HCT116 (cell line): ENCODE measurements around the gene SMG6. TPM values are rescaled to one million over a fixed set of nuclear protein-coding genes. Genes with fewer than 3 reads are reported as not detected.
"Not testable (repeated sequence)": the region's sequence is repeated elsewhere in the genome, so short reads cannot be mapped to it uniquely, and the experiment has no call there.

ENCODE experiments used
- ATAC-seq: fragments of 200-7000 bp; cut with Tn5 transposase; 2 replicates; pipeline ENCODE4 v1.9.1; 2020; ENCODE audit warnings: mild to moderate bottlenecking, moderate library complexity
- BruUV-seq: library from RNA; stranded (reverse); fragments of 400-500 nt; replicated peaks from 2 replicates; lab custom pipeline; 2021; lab: Mats Ljungman, UMichigan
- CTCF ChIA-PET: fragments of 300-600 bp; sonication (Branson Sonifier 250); formaldehyde crosslinking; loops from one replicate; lab custom pipeline; 2021; ENCODE audit warnings: antibody characterized with exemption; lab: Charles Lee
- POLR2A ChIA-PET: fragments of 300-600, 350-600 bp; sonication (Branson Sonifier 250); formaldehyde crosslinking; loops from one replicate; lab custom pipeline; 2021; ENCODE audit warnings: antibody characterized with exemption; lab: Charles Lee
- RAD21 ChIA-PET, 2 experiments: fragments of 300-600 bp; sonication (Branson Sonifier 250); formaldehyde crosslinking; loops; one replicate each; lab custom pipeline; 2023; ENCODE audit warnings: low total read pairs in 2 of 2; ENCODE audit not compliant: uncharacterized antibody in 2 of 2, unreplicated experiment in 2 of 2, low non-redundant PET in 1 of 2; lab: Charles Lee
- DNase-seq: peaks from one replicate; pipeline ENCODE4 v3.0.0-alpha.2; 2010; ENCODE audit warnings: low read depth, low spot score
- H2AFZ ChIP-seq: fragments of 200-600 bp; shearing (Covaris generic), sonication (generic); 2 replicates; pipeline ENCODE4 v1.6.1; 2017; ENCODE audit warnings: low read depth, mixed run types, mixed read lengths, antibody characterized with exemption, low read length; ENCODE audit not compliant: poor library complexity, severe bottlenecking
- H3K27ac ChIP-seq: 2 replicates; pipeline ENCODE4 v1.5.1; 2012; ENCODE audit warnings: low read depth, low read length
- H3K27me3 ChIP-seq: fragments of 200-600 bp; sonication (generic); 2 replicates; pipeline ENCODE4 v1.6.1; 2016; ENCODE audit warnings: mixed run types, low read length, mixed read lengths; ENCODE audit not compliant: insufficient read depth
- H3K36me3 ChIP-seq, 2 experiments: fragments of 200-500 bp in 1 of 2; fragments of 200-600 bp in 1 of 2; sonication (Bioruptor generic) in 1 of 2; sonication (generic) in 1 of 2; 2 replicates each; pipeline versions ENCODE4 v1.5.1 to v1.6.1; 2014 to 2016; ENCODE audit warnings: low read length in 2 of 2, inconsistent platforms in 1 of 2, mixed read lengths in 1 of 2, mixed run types in 1 of 2; ENCODE audit not compliant: insufficient read depth in 2 of 2, control insufficient read depth in 1 of 2
- H3K4me1 ChIP-seq, 2 experiments: fragments of 200-600 bp in 1 of 2; sonication (generic) in 1 of 2; 2 replicates each; pipeline versions ENCODE4 v1.5.1 to v1.6.1; 2012 to 2017; ENCODE audit warnings: low read length in 2 of 2, inconsistent platforms in 1 of 2, mild to moderate bottlenecking in 1 of 2, mixed read lengths in 1 of 2, mixed run types in 1 of 2, moderate library complexity in 1 of 2; ENCODE audit not compliant: insufficient read depth in 2 of 2, control insufficient read depth in 1 of 2
- H3K4me2 ChIP-seq: fragments of 200-600 bp; sonication (generic); 2 replicates; pipeline ENCODE4 v1.6.1; 2017; ENCODE audit warnings: mixed run types, low read length, mixed read lengths
- H3K4me3 ChIP-seq, 2 experiments: fragments of 200-600 bp in 1 of 2; sonication (generic) in 1 of 2; replicated peaks in 1 of 2; 2 replicates each; pipeline ENCODE4 v1.5.1; 2011 to 2016; ENCODE audit warnings: low read length in 2 of 2, control low read depth in 1 of 2, low read depth in 1 of 2, mild to moderate bottlenecking in 1 of 2, mixed read lengths in 1 of 2, mixed run types in 1 of 2
- H3K79me2 ChIP-seq: fragments of 200-600 bp; sonication (generic); 2 replicates; pipeline ENCODE4 v1.6.1; 2017; ENCODE audit warnings: mild to moderate bottlenecking, mixed run types, low read length, moderate library complexity, mixed read lengths; ENCODE audit not compliant: insufficient read depth
- H3K9ac ChIP-seq: fragments of 200-600 bp; sonication (generic); 2 replicates; pipeline ENCODE4 v1.6.1; 2016; ENCODE audit warnings: low read length, mixed read lengths
- H3K9me2 ChIP-seq: fragments of 200-600 bp; sonication (generic), shearing (Covaris generic); 2 replicates; pipeline ENCODE4 v1.6.1; 2017; ENCODE audit warnings: mixed run types, mild to moderate bottlenecking, moderate library complexity; ENCODE audit not compliant: insufficient read depth
- H3K9me3 ChIP-seq, 2 experiments: fragments of 200-500 bp in 1 of 2; fragments of 200-600 bp in 1 of 2; sonication (Bioruptor generic) in 1 of 2; sonication (generic) in 1 of 2; 2 replicates each; pipeline ENCODE4 v1.6.1; 2014 to 2017; ENCODE audit warnings: low read length in 2 of 2, mixed read lengths in 2 of 2, inconsistent platforms in 1 of 2, low read depth in 1 of 2, mild to moderate bottlenecking in 1 of 2, mixed run types in 1 of 2, moderate library complexity in 1 of 2; ENCODE audit not compliant: control insufficient read depth in 1 of 2, insufficient read depth in 1 of 2
- H4K20me1 ChIP-seq: fragments of 200-600 bp; sonication (generic), shearing (Covaris generic); 2 replicates; pipeline ENCODE4 v1.6.1; 2017; ENCODE audit warnings: mixed run types, mild to moderate bottlenecking, moderate library complexity; ENCODE audit not compliant: insufficient read depth
- ATF3 ChIP-seq: IDR thresholded peaks from 2 replicates; pipeline ENCODE4 v1.6.1; 2012
- CBX3 ChIP-seq: IDR thresholded peaks from 2 replicates; pipeline ENCODE4 v1.6.1; 2012; ENCODE audit warnings: low read depth
- CEBPB ChIP-seq: IDR thresholded peaks from 2 replicates; pipeline ENCODE4 v1.6.1; 2012; ENCODE audit warnings: low read depth
- EGR1 ChIP-seq: IDR thresholded peaks from 2 replicates; pipeline ENCODE4 v1.6.1; 2012; ENCODE audit warnings: low read depth
- ELF1 ChIP-seq: IDR thresholded peaks from 2 replicates; pipeline ENCODE4 v1.6.1; 2012; ENCODE audit warnings: low read depth, borderline replicate concordance
- EZH2 ChIP-seq: fragments of 200-600 bp; sonication (generic); IDR thresholded peaks from 2 replicates; pipeline ENCODE4 v1.6.1; 2017; ENCODE audit warnings: antibody characterized with exemption, mixed run types
- EZH2phosphoT487 ChIP-seq: fragments of 200-600 bp; IDR thresholded peaks from 2 replicates; pipeline ENCODE4 v1.6.1; 2018; ENCODE audit warnings: antibody characterized with exemption, borderline replicate concordance
- FOSL1 ChIP-seq: IDR thresholded peaks from 2 replicates; pipeline ENCODE4 v1.6.1; 2012; ENCODE audit warnings: low read depth
- POLR2A ChIP-seq: IDR thresholded peaks from 2 replicates; pipeline ENCODE4 v1.7.0; 2011; ENCODE audit warnings: borderline replicate concordance; ENCODE audit not compliant: insufficient read depth, insufficient read length; ENCODE audit errors: extremely low read depth
- POLR2AphosphoS5 ChIP-seq: IDR thresholded peaks from 2 replicates; pipeline ENCODE4 v1.6.1; 2011; ENCODE audit warnings: mild to moderate bottlenecking, low read depth, low read length, moderate library complexity
- RAD21 ChIP-seq: IDR thresholded peaks from 2 replicates; pipeline ENCODE4 v1.6.1; 2012; ENCODE audit warnings: low read depth, mild to moderate bottlenecking
- SIN3A ChIP-seq: IDR thresholded peaks from 2 replicates; pipeline ENCODE4 v1.6.1; 2012; ENCODE audit warnings: low read depth
- SP1 ChIP-seq: IDR thresholded peaks from 2 replicates; pipeline ENCODE4 v1.6.1; 2012; ENCODE audit warnings: low read depth
- SRF ChIP-seq: IDR thresholded peaks from 2 replicates; pipeline ENCODE4 v1.6.1; 2012; ENCODE audit warnings: low read depth
- YY1 ChIP-seq: IDR thresholded peaks from 2 replicates; pipeline ENCODE4 v1.6.1; 2011; ENCODE audit warnings: low read length, low read depth, moderate library complexity, mild to moderate bottlenecking; ENCODE audit not compliant: insufficient replicate concordance; ENCODE audit errors: extremely low read depth
- ZFX ChIP-seq: fragments of 450-650 bp; IDR thresholded peaks from 2 replicates; pipeline ENCODE4 v1.6.1; 2017
- ZNF274 ChIP-seq: fragments of 200-500 bp; sonication (Bioruptor generic); IDR thresholded peaks from 2 replicates; pipeline ENCODE4 v1.6.1; 2014; ENCODE audit warnings: mild to moderate bottlenecking, low read depth, low read length, inconsistent platforms
- intact Hi-C: fragments of 100-400 bp; cut with micrococcal nuclease; formaldehyde crosslinking; loops from 2 replicates; pipeline ENCODE4 v1.10.0; 2022
- total RNA-seq: library from RNA; stranded (reverse); gene quantifications from one replicate; pipeline ENCODE4 v1.2.1, GENCODE V29; 2021; ENCODE audit not compliant: unreplicated experiment
- TF ChIP-seq, protein P1 (sequence below): IDR thresholded peaks from 2 replicates; pipeline ENCODE4 v1.6.1; 2012
- TF ChIP-seq, protein P2 (sequence below): IDR thresholded peaks from 2 replicates; pipeline ENCODE4 v1.6.1; 2011; ENCODE audit warnings: mild to moderate bottlenecking, low read length, moderate library complexity; ENCODE audit not compliant: insufficient replicate concordance; ENCODE audit errors: extremely low read depth
- TF ChIP-seq, protein P3 (sequence below), 3 experiments: fragments of 200-600 bp in 1 of 3; sonication (generic) in 1 of 3; IDR thresholded peaks in 2 of 3; conservative IDR thresholded peaks in 1 of 3; 2 replicates each; pipeline ENCODE4 v1.5.1; 2012 to 2017; ENCODE audit warnings: low read depth in 2 of 3, low read length in 2 of 3, antibody characterized with exemption in 1 of 3, borderline replicate concordance in 1 of 3, control low read depth in 1 of 3, mild to moderate bottlenecking in 1 of 3, mixed read lengths in 1 of 3, mixed run types in 1 of 3, moderate library complexity in 1 of 3; ENCODE audit not compliant: insufficient read depth in 1 of 3

SMG6 gene
- total RNA-seq, 1 experiment from 2014 or later: 23.1 TPM

GRCh38 chr17:2013994-2014317 is 289.6 kb downstream of the SMG6 start:
- Histone ChIP-seq H4K20me1 (no peaks in the 10 kb centered on the region), H3K9ac (no peak overlapping the region), H3K27me3 (no peaks in the 10 kb centered on the region), H3K9me2 (no peaks in the 10 kb centered on the region), H3K4me1 (peaks cover 8 to 11% of the 10 kb centered on the region in 2 experiments; a peak in 3 of 4 replicates), H2AFZ (no peak overlapping the region), H3K79me2 (no peaks in the 10 kb centered on the region), H3K36me3 (no peaks in the 10 kb centered on the region), H3K9me3 (no peaks in the 10 kb centered on the region; a peak in 1 of 4 replicates), H3K4me2 (no peak overlapping the region), H3K4me3 (no peak overlapping the region), H3K27ac (no peak overlapping the region)
- intact Hi-C loops: no loop called here
- ChIA-PET RAD21 (no interaction called here), CTCF (no interaction called here), POLR2A (no interaction called here)
- DNase-seq: no peak
- no peak for ATAC-seq
- no TSS peak for BruUV-seq
- TF ChIP-seq, protein P1, sequence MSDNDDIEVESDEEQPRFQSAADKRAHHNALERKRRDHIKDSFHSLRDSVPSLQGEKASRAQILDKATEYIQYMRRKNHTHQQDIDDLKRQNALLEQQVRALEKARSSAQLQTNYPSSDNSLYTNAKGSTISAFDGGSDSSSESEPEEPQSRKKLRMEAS: no peak
- TF ChIP-seq ELF1 (no peak), CBX3 (no peak), YY1 (no peak), RAD21 (no peak), POLR2A (no peak), CEBPB (no peak), ZFX (no peak), ATF3 (no peak), EZH2 (no peak), ZNF274 (no peak), SRF (no peak), FOSL1 (no peak), EZH2phosphoT487 (no peak), EGR1 (no peak), POLR2AphosphoS5 (no peak), SIN3A (no peak), SP1 (no peak)
- TF ChIP-seq, protein P2, sequence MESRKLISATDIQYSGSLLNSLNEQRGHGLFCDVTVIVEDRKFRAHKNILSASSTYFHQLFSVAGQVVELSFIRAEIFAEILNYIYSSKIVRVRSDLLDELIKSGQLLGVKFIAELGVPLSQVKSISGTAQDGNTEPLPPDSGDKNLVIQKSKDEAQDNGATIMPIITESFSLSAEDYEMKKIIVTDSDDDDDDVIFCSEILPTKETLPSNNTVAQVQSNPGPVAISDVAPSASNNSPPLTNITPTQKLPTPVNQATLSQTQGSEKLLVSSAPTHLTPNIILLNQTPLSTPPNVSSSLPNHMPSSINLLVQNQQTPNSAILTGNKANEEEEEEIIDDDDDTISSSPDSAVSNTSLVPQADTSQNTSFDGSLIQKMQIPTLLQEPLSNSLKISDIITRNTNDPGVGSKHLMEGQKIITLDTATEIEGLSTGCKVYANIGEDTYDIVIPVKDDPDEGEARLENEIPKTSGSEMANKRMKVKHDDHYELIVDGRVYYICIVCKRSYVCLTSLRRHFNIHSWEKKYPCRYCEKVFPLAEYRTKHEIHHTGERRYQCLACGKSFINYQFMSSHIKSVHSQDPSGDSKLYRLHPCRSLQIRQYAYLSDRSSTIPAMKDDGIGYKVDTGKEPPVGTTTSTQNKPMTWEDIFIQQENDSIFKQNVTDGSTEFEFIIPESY: no peak
- TF ChIP-seq, protein P3, sequence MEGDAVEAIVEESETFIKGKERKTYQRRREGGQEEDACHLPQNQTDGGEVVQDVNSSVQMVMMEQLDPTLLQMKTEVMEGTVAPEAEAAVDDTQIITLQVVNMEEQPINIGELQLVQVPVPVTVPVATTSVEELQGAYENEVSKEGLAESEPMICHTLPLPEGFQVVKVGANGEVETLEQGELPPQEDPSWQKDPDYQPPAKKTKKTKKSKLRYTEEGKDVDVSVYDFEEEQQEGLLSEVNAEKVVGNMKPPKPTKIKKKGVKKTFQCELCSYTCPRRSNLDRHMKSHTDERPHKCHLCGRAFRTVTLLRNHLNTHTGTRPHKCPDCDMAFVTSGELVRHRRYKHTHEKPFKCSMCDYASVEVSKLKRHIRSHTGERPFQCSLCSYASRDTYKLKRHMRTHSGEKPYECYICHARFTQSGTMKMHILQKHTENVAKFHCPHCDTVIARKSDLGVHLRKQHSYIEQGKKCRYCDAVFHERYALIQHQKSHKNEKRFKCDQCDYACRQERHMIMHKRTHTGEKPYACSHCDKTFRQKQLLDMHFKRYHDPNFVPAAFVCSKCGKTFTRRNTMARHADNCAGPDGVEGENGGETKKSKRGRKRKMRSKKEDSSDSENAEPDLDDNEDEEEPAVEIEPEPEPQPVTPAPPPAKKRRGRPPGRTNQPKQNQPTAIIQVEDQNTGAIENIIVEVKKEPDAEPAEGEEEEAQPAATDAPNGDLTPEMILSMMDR (IDR thresholded peaks at IDR 0.05 in 2 of 3, conservative IDR thresholded peaks at IDR 0.05 in 1 of 3; ENCODE audit: borderline replicate concordance in 1 of 3, insufficient read depth in 1 of 3, low read depth in 2 of 3, low read length in 2 of 3): no peak

DNA sequence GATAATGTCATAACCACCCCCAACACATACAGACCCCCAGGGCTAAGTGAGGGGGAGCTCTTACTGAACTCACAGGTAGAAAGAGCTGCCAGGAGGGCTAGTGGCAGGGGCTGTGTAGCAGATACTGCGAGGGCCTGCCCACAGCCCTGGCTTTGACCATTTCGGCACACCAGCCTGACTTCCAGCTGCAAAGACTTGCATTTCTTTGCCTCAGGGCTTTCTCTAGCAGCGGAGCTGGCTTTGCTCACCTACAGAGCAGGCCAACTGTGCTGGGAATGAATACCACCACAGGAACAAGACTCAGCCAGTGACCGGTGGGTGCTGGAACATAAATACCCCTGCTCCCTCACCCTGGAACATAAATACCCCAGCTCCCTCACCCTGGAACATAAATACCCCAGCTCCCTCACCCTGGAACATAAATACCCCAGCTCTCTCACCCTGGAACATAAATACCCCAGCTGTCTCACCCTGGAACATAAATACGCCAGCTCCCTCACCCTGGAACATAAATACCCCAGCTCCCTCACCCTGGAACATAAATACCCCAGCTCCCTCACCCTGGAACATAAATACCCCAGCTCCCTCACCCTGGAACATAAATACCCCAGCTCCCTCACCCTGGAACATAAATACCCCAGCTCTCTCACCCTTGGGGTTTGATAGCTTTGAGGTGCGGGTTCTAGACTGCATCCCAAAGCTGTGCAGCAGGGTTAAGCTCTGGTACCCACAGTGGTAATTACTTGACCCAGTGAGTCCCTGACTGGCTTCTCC is 290.2 kb downstream of the SMG6 start:
- H3K36me3 ChIP-seq, H3K4me3 ChIP-seq, H3K27me3 ChIP-seq, H3K9me2 ChIP-seq, RAD21 ChIA-PET, H3K9ac ChIP-seq, H3K9me3 ChIP-seq, H4K20me1 ChIP-seq, CTCF ChIA-PET, BruUV-seq, ATAC-seq, H3K4me2 ChIP-seq, POLR2A ChIA-PET, H2AFZ ChIP-seq, H3K79me2 ChIP-seq, DNase-seq, H3K27ac ChIP-seq, intact Hi-C loops: not testable (repeated sequence)
- H3K4me1 ChIP-seq: peaks cover 8 to 11% of the 10 kb centered on the region in 2 experiments; a peak in 3 of 4 replicates
